HCT116 (cell line): ENCODE results near the gene LDAH.

ENCODE experiments used
- CBX3 ChIP-seq: IDR thresholded peaks from 2 replicates; pipeline ENCODE4 v1.6.1; 2012; ENCODE audit warnings: low read depth
- CEBPB ChIP-seq: IDR thresholded peaks from 2 replicates; pipeline ENCODE4 v1.6.1; 2012; ENCODE audit warnings: low read depth
- EGR1 ChIP-seq: IDR thresholded peaks from 2 replicates; pipeline ENCODE4 v1.6.1; 2012; ENCODE audit warnings: low read depth
- EZH2 ChIP-seq: fragments of 200-600 bp; sonication (generic); IDR thresholded peaks from 2 replicates; pipeline ENCODE4 v1.6.1; 2017; ENCODE audit warnings: antibody characterized with exemption, mixed run types
- JUND ChIP-seq: IDR thresholded peaks from 2 replicates; pipeline ENCODE4 v1.6.1; 2012
- POLR2A ChIP-seq: IDR thresholded peaks from 2 replicates; pipeline ENCODE4 v1.7.0; 2011; ENCODE audit warnings: borderline replicate concordance; ENCODE audit not compliant: insufficient read depth, insufficient read length; ENCODE audit errors: extremely low read depth
- POLR2AphosphoS5 ChIP-seq: IDR thresholded peaks from 2 replicates; pipeline ENCODE4 v1.6.1; 2011; ENCODE audit warnings: mild to moderate bottlenecking, low read depth, low read length, moderate library complexity
- TF ChIP-seq, protein P1 (sequence below): IDR thresholded peaks from 2 replicates; pipeline ENCODE4 v1.6.1; 2012
- TF ChIP-seq, protein P2 (sequence below): IDR thresholded peaks from 2 replicates; pipeline ENCODE4 v1.6.1; 2012
- TF ChIP-seq, protein P3 (sequence below): IDR thresholded peaks from 2 replicates; pipeline ENCODE4 v1.6.1; 2011; ENCODE audit warnings: mild to moderate bottlenecking, low read length, moderate library complexity; ENCODE audit not compliant: insufficient replicate concordance; ENCODE audit errors: extremely low read depth
- TF ChIP-seq, protein P4 (sequence below), 3 experiments: fragments of 200-600 bp in 1 of 3; sonication (generic) in 1 of 3; IDR thresholded peaks in 2 of 3; conservative IDR thresholded peaks in 1 of 3; 2 replicates each; pipeline ENCODE4 v1.5.1; 2012 to 2017; ENCODE audit warnings: low read depth in 2 of 3, low read length in 2 of 3, antibody characterized with exemption in 1 of 3, borderline replicate concordance in 1 of 3, control low read depth in 1 of 3, mild to moderate bottlenecking in 1 of 3, mixed read lengths in 1 of 3, mixed run types in 1 of 3, moderate library complexity in 1 of 3; ENCODE audit not compliant: insufficient read depth in 1 of 3
- TF ChIP-seq, protein P5 (sequence below): IDR thresholded peaks from 2 replicates; pipeline ENCODE4 v1.6.1; 2012; ENCODE audit warnings: low read depth

DNA sequence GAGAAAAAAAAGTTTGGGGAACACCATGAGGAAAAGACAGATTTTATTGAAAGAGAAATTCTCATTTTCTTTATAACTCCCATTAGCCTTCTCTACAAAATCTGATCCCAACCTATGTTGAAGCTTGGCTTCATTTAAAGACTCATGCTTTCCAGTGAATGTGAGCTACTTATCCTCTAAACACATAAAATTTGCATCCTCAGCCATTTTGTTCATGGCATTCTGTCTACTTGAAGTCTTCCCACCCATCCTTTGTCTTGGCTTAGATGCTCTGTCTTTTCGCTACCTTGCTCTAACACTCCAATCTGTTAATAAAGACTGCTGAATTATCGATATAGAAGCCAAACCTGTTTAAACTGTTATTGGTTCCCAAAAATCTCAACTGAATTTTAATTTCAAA is 116.7 kb downstream of the LDAH start:
- TF ChIP-seq, protein P1, sequence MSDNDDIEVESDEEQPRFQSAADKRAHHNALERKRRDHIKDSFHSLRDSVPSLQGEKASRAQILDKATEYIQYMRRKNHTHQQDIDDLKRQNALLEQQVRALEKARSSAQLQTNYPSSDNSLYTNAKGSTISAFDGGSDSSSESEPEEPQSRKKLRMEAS, result no peak
- TF ChIP-seq, protein P2, sequence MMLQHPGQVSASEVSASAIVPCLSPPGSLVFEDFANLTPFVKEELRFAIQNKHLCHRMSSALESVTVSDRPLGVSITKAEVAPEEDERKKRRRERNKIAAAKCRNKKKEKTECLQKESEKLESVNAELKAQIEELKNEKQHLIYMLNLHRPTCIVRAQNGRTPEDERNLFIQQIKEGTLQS, result no peak
- TF ChIP-seq EGR1 (no peak), EZH2 (no peak), POLR2A (no peak), JUND (no peak), CEBPB (no peak), POLR2AphosphoS5 (no peak), CBX3 (no peak)
- TF ChIP-seq, protein P3, sequence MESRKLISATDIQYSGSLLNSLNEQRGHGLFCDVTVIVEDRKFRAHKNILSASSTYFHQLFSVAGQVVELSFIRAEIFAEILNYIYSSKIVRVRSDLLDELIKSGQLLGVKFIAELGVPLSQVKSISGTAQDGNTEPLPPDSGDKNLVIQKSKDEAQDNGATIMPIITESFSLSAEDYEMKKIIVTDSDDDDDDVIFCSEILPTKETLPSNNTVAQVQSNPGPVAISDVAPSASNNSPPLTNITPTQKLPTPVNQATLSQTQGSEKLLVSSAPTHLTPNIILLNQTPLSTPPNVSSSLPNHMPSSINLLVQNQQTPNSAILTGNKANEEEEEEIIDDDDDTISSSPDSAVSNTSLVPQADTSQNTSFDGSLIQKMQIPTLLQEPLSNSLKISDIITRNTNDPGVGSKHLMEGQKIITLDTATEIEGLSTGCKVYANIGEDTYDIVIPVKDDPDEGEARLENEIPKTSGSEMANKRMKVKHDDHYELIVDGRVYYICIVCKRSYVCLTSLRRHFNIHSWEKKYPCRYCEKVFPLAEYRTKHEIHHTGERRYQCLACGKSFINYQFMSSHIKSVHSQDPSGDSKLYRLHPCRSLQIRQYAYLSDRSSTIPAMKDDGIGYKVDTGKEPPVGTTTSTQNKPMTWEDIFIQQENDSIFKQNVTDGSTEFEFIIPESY, result no peak
- TF ChIP-seq, protein P4, sequence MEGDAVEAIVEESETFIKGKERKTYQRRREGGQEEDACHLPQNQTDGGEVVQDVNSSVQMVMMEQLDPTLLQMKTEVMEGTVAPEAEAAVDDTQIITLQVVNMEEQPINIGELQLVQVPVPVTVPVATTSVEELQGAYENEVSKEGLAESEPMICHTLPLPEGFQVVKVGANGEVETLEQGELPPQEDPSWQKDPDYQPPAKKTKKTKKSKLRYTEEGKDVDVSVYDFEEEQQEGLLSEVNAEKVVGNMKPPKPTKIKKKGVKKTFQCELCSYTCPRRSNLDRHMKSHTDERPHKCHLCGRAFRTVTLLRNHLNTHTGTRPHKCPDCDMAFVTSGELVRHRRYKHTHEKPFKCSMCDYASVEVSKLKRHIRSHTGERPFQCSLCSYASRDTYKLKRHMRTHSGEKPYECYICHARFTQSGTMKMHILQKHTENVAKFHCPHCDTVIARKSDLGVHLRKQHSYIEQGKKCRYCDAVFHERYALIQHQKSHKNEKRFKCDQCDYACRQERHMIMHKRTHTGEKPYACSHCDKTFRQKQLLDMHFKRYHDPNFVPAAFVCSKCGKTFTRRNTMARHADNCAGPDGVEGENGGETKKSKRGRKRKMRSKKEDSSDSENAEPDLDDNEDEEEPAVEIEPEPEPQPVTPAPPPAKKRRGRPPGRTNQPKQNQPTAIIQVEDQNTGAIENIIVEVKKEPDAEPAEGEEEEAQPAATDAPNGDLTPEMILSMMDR (IDR thresholded peaks at IDR 0.05 in 2 of 3, conservative IDR thresholded peaks at IDR 0.05 in 1 of 3; ENCODE audit: borderline replicate concordance in 1 of 3, insufficient read depth in 1 of 3, low read depth in 2 of 3, low read length in 2 of 3), result no peak
- TF ChIP-seq, protein P5, sequence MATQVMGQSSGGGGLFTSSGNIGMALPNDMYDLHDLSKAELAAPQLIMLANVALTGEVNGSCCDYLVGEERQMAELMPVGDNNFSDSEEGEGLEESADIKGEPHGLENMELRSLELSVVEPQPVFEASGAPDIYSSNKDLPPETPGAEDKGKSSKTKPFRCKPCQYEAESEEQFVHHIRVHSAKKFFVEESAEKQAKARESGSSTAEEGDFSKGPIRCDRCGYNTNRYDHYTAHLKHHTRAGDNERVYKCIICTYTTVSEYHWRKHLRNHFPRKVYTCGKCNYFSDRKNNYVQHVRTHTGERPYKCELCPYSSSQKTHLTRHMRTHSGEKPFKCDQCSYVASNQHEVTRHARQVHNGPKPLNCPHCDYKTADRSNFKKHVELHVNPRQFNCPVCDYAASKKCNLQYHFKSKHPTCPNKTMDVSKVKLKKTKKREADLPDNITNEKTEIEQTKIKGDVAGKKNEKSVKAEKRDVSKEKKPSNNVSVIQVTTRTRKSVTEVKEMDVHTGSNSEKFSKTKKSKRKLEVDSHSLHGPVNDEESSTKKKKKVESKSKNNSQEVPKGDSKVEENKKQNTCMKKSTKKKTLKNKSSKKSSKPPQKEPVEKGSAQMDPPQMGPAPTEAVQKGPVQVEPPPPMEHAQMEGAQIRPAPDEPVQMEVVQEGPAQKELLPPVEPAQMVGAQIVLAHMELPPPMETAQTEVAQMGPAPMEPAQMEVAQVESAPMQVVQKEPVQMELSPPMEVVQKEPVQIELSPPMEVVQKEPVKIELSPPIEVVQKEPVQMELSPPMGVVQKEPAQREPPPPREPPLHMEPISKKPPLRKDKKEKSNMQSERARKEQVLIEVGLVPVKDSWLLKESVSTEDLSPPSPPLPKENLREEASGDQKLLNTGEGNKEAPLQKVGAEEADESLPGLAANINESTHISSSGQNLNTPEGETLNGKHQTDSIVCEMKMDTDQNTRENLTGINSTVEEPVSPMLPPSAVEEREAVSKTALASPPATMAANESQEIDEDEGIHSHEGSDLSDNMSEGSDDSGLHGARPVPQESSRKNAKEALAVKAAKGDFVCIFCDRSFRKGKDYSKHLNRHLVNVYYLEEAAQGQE, result no peak
